Activated T-cell treated with anti-CD3 and anti-CD28 coated beads for 1 hour (primary cell): ENCODE measurements around the gene TMEM247.

Experiments used
- DNase-seq: peaks from one replicate; pipeline ENCODE4 v3.0.0-alpha.2; 2020; ENCODE audit warnings: low read depth

TMEM247 gene

DNA sequence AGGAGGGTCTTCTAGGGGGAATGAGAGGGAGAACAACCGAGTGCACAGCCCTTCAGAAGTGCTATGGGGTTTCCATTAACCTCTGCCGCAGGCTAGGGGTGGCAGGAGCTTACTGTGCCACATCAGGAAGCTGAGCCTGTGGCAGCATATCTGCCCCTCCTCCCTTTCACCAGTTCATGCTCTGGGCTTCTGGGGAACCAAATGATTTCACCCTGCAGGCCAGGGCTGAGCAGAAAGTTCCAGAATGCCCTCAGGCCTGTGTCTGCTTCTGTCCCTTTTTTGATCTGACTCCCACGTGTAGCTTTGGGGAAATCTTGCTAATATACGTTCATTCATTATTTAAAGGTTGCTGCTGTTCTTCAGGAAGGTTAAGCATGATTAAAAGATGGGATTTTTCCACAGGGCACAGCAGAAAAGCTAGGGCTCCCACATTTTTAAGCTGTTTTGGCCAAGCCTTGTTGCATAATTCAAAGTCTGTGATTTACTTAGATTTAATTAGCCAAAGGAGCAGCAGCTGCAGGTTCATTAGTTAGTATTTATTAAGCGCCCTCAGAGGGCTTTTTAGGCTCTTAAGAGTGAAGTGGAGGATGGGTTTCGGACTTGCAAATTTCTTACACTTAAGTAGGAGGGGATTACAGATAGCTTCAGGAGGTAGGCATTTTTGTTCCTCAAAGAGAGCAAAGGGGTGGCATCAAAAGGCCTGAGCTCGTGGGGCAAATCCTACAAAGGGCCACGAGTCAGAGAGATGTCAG lies 10.2 kb downstream of the TMEM247 start:
- DNase-seq, result no peak

DNA sequence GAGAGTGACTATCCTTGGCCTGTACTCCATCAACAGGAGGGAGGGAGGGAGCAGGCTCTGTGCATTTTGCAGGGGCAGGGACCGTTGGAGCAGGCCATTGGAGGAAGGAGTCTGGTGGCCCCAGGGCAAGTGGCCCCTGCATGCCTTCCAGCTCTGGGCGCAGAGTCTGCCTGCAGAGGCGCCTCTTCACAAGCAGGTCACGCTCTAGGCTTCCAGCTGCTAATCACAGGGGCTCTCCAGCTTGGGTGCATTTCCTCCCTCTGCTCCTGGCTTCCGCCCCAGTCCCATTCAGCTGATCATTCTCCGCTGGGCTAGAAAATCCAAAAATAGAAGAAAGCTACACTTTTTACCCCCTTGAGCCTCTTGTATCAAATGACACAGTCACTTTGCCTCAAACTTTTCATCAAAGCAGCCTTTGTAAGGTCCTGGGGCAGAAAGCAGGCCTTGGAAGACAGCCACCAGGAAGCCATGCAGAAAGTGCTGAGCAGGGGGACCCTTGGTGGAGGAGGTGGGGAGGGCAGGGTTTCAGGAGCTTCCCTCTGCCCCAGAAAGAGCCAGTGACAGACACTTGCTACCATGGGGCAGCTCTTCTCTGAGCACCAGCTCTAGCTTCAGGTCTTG lies 11.3 kb downstream of the TMEM247 start:
- no peak for DNase-seq

DNA sequence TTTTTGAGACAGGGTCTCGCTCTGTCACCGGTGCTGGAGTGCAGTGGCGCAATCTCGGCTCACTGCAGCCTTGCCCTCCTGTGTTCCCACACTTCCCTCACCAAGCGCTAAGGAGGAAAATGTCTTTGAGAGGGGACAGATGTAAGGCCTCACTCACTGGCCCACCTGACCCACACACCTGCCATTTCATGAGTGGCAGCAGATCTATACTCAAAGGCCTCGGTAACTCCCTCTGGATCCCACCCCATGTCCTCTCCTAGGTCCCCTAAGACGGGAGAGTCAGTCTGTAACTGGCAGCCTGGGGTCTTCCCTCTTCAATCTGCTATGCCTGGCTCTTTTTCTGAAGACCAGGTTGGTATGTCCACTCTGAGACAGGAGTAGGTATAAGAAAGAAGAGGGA lies 12.9 kb downstream of the TMEM247 start:
- DNase-seq, result no peak

DNA sequence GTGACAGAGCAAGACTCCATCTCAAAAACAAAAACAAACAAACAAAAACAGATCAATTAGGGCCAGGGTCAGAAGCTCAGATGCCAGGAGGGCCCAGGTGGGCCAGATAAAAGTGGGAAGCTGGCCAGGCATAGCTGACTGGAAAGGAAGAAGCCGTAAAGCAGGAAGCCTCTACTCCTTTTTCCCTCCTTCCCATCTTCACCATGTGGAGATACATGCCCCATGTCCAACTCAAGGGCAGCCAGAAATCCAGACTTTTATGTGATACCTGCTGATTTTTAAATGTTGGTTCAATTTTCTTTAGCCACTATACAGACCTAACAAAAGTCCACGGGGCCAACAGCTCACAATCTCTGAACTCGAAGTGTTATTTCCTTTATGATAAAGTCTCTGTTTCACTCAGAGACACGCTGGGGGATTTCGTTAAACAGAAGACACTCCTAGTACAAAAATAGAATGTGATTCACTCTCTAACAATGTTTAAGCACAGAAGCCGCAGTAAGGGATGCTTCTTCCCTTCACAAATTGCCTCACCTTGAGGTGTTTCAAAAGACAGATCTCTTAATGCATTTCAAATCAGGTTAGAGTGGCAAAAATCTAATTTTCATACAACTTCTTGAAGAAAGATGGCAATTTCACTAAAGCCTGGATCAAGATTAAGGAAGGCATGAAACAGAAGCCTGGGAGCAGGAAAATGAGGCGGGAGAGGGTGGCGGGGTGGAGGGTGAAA lies 14.0 kb downstream of the TMEM247 start:
- no peak for DNase-seq

DNA sequence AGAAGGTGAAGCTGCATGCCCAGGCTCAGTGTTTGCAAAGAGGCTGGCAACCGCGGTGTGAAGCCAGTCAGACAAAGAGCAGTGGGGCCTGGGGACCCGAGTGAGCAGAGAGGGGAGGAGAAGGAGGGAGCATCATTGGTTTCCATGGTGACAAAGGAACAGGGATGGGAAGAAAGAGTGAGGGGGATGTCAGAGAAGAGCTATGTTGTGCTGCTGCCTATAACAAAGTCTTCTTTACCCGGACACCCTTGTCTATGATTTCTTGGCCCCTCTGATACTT lies 14.5 kb downstream of the TMEM247 start:
- no peak for DNase-seq

DNA sequence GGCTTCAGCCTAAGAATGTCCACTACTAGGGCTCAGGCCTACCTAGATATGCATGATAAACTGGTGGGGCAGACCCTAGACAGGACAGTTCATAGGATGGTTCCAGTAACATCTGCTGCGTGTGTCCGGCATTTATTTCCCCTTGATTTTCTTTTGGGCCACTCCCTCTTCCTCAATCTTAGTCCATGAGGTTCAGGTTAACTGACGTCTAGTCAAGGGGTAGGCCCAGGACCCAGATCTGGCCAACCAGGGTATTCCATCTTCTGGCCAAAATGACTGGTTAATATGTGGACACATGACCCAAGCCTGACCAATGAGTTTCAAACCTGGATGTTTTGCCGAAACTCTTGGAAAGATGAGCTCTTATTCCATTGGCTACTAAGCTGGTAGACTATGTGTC lies 15.2 kb downstream of the TMEM247 start:
- no peak for DNase-seq

DNA sequence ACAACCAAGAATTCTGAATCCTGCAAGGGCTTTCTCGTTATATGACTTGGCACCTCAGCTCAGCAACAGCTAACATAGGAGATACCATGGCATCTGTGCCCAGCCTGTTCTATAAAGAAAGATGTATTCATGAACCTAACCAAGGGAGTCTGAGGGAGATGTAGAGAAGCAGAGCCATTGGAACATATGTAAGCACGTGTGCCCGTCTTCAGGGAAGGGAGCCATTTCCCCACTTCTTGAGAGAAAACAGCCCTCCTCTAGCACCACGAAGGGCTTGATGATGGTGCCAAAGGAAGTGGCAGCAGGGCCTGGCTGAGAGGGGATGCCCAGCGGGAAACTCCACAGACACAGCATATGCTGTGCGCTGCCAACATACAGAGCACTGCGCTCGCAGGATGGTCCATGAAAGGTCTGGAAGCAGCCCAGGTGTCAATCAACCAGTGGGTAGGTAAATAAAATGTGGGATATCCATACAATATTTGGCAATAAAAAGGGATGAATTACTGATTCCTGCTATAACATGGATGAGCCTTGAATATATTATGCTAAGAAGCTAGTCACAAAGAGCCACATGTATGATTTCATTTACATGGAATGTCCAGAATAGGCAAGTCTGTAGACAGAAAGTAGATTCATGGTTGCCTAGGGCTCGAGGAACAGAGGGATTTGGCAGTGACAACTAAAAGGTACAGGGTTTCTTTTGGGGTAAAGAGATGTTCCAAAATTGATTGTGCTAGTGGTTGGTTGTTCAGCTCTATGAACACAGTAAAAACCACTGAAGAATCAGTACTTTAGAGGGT lies 16.1 kb downstream of the TMEM247 start:
- no peak for DNase-seq

DNA sequence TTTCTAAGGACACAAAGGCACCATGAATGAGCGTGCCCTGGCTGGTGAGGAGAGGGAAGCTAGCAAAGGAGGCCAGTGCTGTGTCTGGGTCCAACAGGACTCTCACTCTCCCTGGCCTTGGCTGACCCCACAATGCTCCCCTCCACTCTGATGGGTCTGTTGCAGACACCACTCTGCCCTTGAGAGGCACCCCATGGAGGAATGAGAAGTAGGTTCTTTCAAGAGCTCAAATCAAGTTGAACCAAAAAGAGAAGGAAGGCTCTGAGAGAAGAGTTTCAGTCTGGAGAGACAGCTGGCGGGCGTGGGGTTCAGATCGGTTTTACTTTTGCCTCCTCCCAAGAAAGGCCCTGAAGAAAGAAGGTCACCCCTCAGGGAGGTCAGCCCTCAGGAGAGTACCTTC lies 18.4 kb downstream of the TMEM247 start:
- no peak for DNase-seq

DNA sequence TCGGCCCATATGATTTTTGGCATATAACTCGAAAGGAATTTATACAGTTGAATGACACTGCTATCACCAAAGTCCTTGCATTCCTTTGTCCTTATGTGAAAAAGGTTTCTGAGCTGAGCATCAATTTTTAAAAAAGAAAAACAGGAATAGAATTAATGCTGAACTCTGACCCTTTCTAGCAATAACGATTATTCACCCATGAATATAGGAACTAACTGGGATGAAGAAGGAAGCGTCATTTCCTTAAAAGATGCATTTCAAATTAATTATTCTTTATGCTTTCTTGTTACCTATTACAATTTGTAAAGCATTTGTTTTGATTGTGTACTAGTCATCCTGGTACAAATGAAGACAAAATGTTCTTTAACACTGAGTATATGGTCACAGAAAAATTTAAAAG lies 19.3 kb downstream of the TMEM247 start:
- DNase-seq, result no peak

DNA sequence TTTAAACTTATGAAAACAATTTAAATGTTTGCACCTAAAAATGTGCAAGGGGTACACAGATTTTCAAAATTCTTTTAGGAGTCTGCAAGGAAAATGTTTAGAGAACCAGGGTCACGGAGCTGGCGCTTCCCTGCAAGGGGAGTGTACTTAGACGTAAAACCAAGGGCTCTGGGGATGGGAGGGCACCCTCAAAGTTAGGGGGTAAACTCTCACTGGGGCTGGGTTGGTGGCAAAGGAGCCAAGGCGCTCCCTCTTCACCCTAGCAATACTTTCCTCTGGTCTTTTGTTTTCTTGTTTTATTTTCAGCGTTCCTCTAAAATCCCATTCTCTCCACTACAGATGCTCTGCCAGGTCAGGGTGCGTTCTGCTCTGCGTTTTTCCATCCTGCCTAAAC lies 20.0 kb downstream of the TMEM247 start:
- DNase-seq, result no peak

DNA sequence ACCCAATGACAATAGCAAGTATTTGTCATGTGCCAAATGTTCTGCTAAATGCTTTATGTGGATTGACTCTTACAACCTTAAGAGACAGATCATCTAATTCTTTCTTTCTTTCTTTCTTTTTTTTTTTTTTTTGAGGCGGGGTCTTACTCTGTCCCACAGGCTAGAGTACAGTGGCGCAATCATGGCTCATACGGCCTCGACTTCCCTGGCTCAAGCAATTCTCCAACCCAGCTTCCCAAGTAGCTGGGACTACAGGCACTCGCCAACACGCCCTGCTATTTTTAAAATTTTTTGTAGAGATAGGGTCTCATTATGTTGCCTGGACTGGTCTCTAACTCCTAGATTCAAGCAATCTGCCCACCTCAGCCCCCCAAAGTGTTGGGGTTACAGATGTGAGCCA lies 21.4 kb downstream of the TMEM247 start:
- DNase-seq, result no peak

DNA sequence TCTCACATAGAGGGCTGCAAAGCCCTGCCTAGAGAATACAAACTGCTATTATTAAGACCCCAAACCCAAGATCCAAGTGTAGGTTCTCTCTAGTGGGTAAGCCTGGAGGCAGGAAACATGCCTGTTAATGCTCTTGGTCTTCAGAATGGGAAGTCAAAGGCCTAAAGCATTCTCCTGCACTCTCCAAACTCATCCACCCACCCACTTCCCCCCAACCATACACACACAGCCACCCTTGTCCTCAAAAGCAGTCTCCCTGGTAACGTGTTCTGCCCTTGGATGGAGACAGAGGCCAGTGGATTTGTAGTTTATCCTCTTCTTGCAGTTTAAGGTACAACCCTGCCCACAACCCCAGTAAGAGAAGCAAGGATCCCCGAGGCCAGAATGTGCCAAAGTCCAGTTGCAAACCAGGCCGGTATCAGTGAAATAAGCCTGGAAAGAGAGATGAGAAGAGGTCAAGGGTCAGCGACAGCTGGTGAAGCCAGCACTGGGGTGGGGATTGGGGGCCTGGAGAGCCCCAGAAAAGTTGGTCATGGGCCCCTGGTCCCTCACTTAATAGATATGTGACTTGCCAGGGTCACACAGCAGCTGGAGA lies 23.0 kb downstream of the TMEM247 start:
- DNase-seq, result no peak

DNA sequence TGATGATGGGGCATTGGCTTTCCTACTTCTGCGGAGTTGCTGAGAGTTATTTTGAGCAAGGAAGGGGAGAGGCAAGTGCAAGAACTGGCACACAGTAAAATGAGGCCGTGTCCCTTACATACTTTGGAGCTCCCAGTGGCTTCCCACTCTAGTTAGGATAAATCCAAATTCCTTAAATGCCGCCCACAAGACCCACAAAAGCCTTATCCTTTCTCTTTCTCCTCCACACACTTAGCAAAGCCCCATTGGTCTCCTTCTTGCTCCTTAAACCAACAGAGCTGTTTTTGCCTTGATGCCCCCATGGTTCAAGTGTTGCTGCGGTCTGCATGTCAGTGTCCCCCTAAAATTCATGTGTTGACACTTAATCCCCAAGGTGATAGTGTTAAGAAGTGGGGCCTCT lies 24.3 kb downstream of the TMEM247 start:
- no peak for DNase-seq

DNA sequence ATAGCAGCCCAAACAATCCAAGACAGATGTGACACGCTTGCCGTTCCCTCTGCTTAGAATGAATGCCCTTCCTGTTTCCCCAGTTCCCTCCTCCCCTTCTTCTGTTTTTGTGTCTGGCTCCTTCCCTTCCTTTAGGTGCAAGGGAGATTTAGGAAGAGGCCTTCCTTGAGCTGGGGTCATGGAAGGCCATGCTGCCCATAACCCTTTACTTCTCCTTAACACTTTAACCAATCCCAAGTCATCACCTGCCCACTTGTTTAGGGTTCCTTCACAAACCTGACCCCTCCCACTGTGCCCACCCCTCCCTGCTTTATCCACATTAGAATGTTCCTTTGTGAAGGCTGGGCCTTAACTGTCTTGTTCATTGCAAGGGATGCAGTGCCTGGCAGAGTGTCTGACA lies 24.9 kb downstream of the TMEM247 start:
- no peak for DNase-seq

DNA sequence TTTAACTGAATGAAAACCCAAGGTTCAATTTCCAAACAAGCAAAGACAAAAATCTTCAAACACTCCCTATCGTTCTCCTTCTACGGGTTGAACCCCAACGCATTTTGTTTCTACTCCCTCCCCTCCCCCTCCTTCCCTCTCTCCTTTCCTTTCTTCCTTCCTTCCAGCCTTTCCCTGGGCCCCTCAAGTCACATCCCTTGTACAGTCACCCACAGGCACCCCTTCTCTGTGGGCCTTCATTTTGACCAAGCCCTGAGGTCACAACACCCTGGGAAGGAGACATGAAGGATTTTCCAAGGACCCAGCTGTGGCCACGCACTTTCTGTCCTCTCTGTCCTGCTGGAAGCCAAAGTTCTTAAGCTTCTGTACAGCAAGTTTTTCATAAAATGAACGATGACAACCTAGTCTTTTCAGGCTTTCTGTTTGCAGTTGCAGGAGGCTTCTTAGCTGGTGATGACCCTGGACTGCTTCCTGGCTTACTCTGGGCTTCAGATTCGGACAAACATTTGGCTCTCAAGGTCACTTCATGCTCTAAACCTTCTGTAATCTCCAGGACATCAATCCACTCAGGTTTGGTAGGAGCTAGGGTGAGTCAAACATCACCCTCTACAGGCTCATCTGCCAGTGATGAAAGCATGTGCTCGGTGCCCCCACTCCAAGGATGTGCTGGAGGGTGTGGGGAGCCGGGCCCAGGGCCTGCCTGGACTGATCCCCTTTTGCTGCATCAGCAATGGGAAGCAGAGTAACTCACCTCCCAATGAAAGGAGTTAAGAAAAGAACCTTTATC lies 25.5 kb downstream of the TMEM247 start:
- no peak for DNase-seq

DNA sequence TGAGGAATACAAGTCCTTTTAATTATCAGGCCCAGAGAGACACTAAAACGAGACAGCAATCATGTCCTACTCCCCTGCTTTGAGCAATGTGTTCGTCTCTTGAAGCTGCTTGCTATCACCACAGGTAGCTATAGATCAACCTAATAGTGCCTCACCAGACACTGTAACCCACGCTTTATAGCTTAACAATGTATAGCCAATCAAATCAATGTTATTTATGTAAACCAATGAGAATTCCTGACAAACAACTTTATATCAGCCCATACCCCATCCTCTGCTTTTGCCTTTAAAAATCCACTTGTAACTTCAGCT lies 26.1 kb downstream of the TMEM247 start:
- DNase-seq, result no peak

DNA sequence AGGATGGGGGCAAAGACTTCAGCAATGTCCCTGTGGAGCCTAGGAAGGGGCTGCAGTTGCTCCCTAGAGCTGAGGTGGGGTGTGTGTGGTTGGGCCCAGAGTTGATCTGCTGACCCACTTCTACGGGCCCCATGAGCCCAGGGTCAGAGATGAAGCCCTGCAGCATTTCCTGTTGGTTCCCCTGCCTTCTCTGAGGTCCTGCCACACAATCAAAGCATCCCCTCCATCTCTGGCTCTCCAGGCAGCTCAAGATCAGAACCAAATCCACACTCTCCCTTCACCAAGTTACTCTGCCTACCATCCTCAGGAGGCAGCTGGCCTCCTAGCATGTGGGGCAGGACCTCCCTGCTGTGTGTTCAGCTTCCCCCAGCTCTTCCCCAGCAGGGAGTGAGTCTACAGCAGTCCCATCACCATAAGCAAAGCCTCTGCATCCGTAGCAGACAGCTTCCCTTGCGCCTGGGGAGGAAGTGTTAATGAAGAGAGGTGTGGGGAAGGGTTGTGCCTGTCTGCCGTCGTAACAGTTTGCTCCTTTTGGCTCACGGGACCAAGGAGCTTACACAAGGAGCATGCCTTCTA lies 26.9 kb downstream of the TMEM247 start:
- no peak for DNase-seq

DNA sequence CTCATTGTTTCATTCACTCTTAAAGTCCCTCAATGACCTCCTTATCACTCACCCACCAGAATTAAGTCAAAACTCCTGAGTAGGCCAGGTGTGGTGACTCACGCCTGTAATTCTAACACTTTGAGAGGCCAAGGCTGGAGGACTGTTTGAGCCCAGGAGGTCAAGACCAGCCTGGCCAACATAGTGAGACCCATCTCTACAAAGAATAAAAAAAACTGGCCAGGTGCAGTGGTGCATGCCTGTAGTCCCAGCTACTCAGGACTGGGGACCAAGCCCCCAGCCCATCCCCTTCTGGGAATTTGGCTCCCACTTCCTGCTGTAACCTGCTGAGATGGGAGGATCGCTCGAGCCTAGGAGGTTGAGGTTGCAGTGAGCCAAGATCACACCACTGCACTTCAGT lies 28.9 kb downstream of the TMEM247 start:
- no peak for DNase-seq

DNA sequence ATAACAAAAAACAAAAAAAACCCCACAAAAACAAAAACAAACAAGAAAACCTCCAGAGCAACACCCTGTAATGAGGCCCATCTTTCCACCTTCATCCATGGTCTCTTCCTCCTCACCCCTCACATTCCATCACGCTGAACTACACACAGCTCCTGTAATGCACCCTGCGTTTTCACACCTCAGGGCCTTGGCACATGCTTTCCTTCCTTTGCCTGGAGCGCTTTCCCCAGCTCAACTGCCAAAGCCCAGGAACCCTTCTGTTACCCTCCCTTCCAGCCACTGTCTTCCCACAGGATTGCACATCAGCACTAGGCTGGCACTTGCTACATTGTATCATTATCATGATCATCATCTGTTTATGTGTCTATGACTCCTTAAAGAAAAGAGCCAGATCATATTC lies 29.4 kb downstream of the TMEM247 start:
- DNase-seq, result no peak

DNA sequence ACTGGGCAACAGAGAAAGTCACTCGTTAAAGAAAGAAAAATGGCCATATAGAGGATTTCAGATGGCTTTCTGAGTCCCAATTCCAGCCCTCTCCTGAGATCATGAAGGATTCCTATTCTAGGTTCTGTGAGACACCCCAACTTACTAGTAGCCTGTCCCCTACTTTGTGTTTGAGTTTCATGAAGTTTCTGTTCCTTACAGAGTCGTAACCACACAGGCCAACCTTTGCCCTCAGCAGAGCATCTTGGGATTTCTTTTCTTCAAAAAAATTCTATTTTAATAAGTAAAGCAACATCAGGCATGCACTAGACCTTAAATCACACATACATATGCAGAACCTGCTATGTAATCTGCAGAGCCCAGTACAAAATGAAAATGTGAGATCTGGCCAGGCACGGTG lies 30.4 kb downstream of the TMEM247 start:
- DNase-seq, result no peak

DNA sequence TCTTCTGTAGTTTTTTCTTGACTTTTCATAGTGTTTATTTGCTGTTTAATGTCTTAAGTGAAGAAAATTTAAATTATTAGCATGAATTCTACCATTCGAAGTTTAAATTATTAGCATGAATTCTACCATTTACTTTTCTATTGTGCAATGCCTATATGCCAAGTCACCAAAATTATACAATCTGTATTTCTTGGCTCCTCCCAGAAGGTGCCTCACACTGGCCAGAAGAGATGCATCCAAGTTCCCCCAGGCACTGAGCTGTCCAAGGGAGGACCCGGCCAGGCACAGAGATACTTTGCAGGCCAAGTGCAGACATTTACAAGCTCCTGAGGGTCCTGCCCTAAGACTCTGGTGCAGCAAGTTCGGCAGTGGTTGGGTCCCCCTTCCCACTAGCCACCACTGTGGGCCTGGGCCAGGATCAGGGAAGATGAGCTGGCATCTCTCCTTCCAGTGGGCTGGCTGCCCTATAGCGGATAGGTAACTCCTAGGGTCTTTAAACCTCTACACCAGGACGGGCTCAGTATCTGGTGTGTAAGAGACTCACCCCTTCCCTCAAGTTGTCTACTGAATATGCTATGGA lies 31.3 kb downstream of the TMEM247 start:
- no peak for DNase-seq
